PC-3 (cell line): ENCODE results near the gene UBAC1. TPM values are rescaled to one million over a fixed set of nuclear protein-coding genes. Genes with fewer than 3 reads are reported as not detected.

ENCODE experiments used
- ATAC-seq: fragments of 200-7000 bp; cut with Tn5 transposase; 2 replicates; pipeline ENCODE4 v1.9.1; 2020; ENCODE audit warnings: mild to moderate bottlenecking, moderate library complexity
- BruUV-seq: library from RNA; stranded (reverse); fragments of 400-500 nt; replicated peaks from 2 replicates; lab custom pipeline; 2021; lab: Mats Ljungman, UMichigan
- CTCF ChIA-PET: fragments of 300-600 bp; sonication (Branson Sonifier 250); formaldehyde crosslinking; loops from one replicate; lab custom pipeline; 2022; ENCODE audit warnings: antibody characterized with exemption; lab: Charles Lee
- POLR2A ChIA-PET: fragments of 300-600 bp; sonication (Branson Sonifier 250); formaldehyde crosslinking; loops from one replicate; lab custom pipeline; 2022; ENCODE audit warnings: antibody characterized with exemption; ENCODE audit not compliant: unreplicated experiment; lab: Charles Lee
- DNase-seq: peaks from one replicate; pipeline ENCODE4 v3.0.0-alpha.2; 2015
- H2AFZ ChIP-seq: fragments of 300-600 bp; sonication (generic); 2 replicates; pipeline ENCODE4 v1.6.0; 2016; ENCODE audit warnings: antibody characterized with exemption, low read length
- H3F3A ChIP-seq: fragments of 300-600 bp; sonication (generic); one replicate; pipeline ENCODE4 v1.6.0; 2017; ENCODE audit warnings: antibody characterized with exemption, low read length, control low read depth, mild to moderate bottlenecking; ENCODE audit not compliant: unreplicated experiment
- H3K27ac ChIP-seq: fragments of 300-600 bp; sonication (generic); 2 replicates; pipeline ENCODE4 v1.5.1; 2016; ENCODE audit warnings: mild to moderate bottlenecking, low read length
- H3K27me3 ChIP-seq: fragments of 300-600 bp; sonication (generic); 2 replicates; pipeline ENCODE4 v1.6.1; 2016; ENCODE audit warnings: low read length, mixed read lengths
- H3K36me3 ChIP-seq: fragments of 300-600 bp; sonication (generic); 2 replicates; pipeline ENCODE4 v1.6.1; 2016; ENCODE audit warnings: low read depth, mixed run types, low read length, mixed read lengths
- H3K4me1 ChIP-seq: fragments of 300-600 bp; sonication (generic); 2 replicates; pipeline ENCODE4 v1.5.1; 2016; ENCODE audit warnings: low read length; ENCODE audit not compliant: insufficient read depth
- H3K4me2 ChIP-seq: fragments of 300-600 bp; sonication (generic); 2 replicates; pipeline ENCODE4 v1.6.0; 2016; ENCODE audit warnings: low read length
- H3K4me3 ChIP-seq: fragments of 300-600 bp; sonication (generic); 2 replicates; pipeline ENCODE4 v1.5.1; 2016; ENCODE audit warnings: mild to moderate bottlenecking, low read length, mixed read lengths
- H3K79me2 ChIP-seq: fragments of 300-600 bp; sonication (generic); 2 replicates; pipeline ENCODE4 v1.6.1; 2017; ENCODE audit warnings: low read length, mixed read lengths
- H3K9ac ChIP-seq: fragments of 300-600 bp; sonication (generic); 2 replicates; pipeline ENCODE4 v1.6.0; 2016; ENCODE audit warnings: mild to moderate bottlenecking, low read length
- H3K9me2 ChIP-seq: fragments of 300-600 bp; sonication (generic); replicated peaks from 2 replicates; pipeline ENCODE4 v1.6.1; 2016; ENCODE audit warnings: mixed run types, low read length, mixed read lengths
- H3K9me3 ChIP-seq: fragments of 300-600 bp; sonication (generic); 2 replicates; pipeline ENCODE4 v1.6.1; 2016; ENCODE audit warnings: low read length, mixed read lengths
- H4K20me1 ChIP-seq: fragments of 300-600 bp; sonication (generic); 2 replicates; pipeline ENCODE4 v1.6.1; 2016; ENCODE audit warnings: low read length, mixed read lengths
- EZH2 ChIP-seq: fragments of 300-600 bp; sonication (generic); IDR thresholded peaks from one replicate; pipeline ENCODE4 v1.6.1; 2017; ENCODE audit warnings: antibody characterized with exemption, mild to moderate bottlenecking, low read length; ENCODE audit not compliant: unreplicated experiment
- EZH2phosphoT487 ChIP-seq: fragments of 300-600 bp; sonication (generic); IDR thresholded peaks from 2 replicates; pipeline ENCODE4 v1.6.1; 2018; ENCODE audit warnings: mild to moderate bottlenecking, antibody characterized with exemption, low read length, borderline replicate concordance
- intact Hi-C: fragments of 100-400 bp; cut with micrococcal nuclease; formaldehyde crosslinking; loops from 2 replicates; pipeline ENCODE4 v1.9.0; 2023
- total RNA-seq: library from RNA; depleted of rRNA; stranded (reverse); fragments of >200 nt; gene quantifications from 2 replicates; pipeline ENCODE4 v1.2.3, GENCODE V29; 2014
- TF ChIP-seq, protein P1 (sequence below): fragments of 300-600 bp; sonication (generic); conservative IDR thresholded peaks from 2 replicates; pipeline ENCODE4 v1.5.1; 2017; ENCODE audit warnings: antibody characterized with exemption, low read depth, mild to moderate bottlenecking, low read length

The UBAC1 gene
- total RNA-seq, 1 experiment from 2014 or later = 77.3 TPM

DNA sequence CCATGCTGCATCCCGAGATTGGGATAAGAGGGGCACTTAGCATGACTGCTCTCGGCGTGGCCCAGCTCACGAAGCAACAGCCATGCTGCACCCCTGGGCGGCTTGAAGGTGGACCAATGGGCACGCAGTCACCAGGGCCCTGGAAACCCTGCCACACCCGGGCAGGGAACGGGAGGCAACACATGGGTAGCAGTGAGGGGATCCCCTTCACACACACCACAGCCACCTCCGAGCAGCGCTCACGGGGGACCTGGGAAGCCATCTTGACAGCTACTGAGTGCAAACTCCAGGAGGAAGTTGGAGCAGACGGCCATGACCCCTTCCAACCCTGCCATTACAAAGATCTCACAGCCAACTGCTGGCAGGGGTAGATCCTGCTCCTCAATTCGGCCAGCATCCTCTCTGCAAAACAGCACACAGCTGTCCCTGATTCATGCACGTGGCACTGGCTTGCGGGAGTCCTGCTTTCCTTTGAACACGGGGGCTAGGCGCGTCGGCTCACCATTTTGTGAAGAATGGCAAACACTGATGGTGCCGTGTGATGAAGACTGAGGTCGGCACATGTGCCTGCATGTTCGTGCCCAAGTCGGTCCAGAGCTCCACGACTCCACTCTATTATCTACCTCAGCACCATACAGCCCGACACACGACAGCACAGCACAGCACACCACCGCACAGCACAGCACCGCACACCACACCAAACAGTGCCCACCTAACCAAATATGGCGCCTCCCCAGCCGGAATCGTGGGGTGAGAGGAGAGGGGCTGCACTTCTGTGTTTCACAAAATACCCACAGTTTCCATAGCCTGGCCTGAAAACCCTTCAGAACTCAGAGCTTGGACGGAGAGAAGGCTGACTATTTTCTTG, 5.0 kb downstream of the UBAC1 start:
- H3K4me3 ChIP-seq = no peak overlapping the region
- H3F3A ChIP-seq = peaks cover 5% of the 10 kb centered on the region
- no peak overlapping the region for H3K4me2 ChIP-seq
- no peak overlapping the region for H3K27ac ChIP-seq
- no peak overlapping the region for H2AFZ ChIP-seq
- H3K9me2 ChIP-seq = no peaks in the 10 kb centered on the region
- ChIA-PET POLR2A (no interaction called here), CTCF (no interaction called here)
- H3K9ac ChIP-seq = no peak overlapping the region
- peaks cover 7% of the 10 kb centered on the region; the same call in 1 of the 2 replicates for H4K20me1 ChIP-seq
- no peaks in the 10 kb centered on the region; the same call in 1 of the 2 replicates for H3K36me3 ChIP-seq
- intact Hi-C loops = no loop called here
- ATAC-seq (no peak), DNase-seq (no peak)
- no TSS peak for BruUV-seq
- no peaks in the 10 kb centered on the region for H3K9me3 ChIP-seq
- H3K27me3 ChIP-seq = no peaks in the 10 kb centered on the region
- peaks cover 56% of the 10 kb centered on the region for H3K79me2 ChIP-seq
- TF ChIP-seq EZH2 (no peak), EZH2phosphoT487 (no peak)
- TF ChIP-seq, protein P1, sequence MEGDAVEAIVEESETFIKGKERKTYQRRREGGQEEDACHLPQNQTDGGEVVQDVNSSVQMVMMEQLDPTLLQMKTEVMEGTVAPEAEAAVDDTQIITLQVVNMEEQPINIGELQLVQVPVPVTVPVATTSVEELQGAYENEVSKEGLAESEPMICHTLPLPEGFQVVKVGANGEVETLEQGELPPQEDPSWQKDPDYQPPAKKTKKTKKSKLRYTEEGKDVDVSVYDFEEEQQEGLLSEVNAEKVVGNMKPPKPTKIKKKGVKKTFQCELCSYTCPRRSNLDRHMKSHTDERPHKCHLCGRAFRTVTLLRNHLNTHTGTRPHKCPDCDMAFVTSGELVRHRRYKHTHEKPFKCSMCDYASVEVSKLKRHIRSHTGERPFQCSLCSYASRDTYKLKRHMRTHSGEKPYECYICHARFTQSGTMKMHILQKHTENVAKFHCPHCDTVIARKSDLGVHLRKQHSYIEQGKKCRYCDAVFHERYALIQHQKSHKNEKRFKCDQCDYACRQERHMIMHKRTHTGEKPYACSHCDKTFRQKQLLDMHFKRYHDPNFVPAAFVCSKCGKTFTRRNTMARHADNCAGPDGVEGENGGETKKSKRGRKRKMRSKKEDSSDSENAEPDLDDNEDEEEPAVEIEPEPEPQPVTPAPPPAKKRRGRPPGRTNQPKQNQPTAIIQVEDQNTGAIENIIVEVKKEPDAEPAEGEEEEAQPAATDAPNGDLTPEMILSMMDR = no peak
- peaks cover 11% of the 10 kb centered on the region for H3K4me1 ChIP-seq

- DNase-seq (no peak), ATAC-seq (no peak)
- H3K27ac ChIP-seq = peak overlapping the region; percentile 91
- H3K9ac ChIP-seq = no peak overlapping the region
- peaks cover 5% of the 10 kb centered on the region for H3F3A ChIP-seq
- H2AFZ ChIP-seq = no peak overlapping the region
- BruUV-seq = no TSS peak
- no peaks in the 10 kb centered on the region for H3K9me2 ChIP-seq
- H4K20me1 ChIP-seq = no peaks in the 10 kb centered on the region
- peaks cover 11% of the 10 kb centered on the region for H3K4me1 ChIP-seq
- H3K4me2 ChIP-seq = peak overlapping the region; percentile 74
- ChIA-PET POLR2A (no interaction called here), CTCF (no interaction called here)
- no peaks in the 10 kb centered on the region for H3K9me3 ChIP-seq
- H3K4me3 ChIP-seq = no peak overlapping the region
- TF ChIP-seq EZH2phosphoT487 (no peak), EZH2 (no peak)
- TF ChIP-seq, protein P1 = no peak
- no peaks in the 10 kb centered on the region for H3K27me3 ChIP-seq
- H3K36me3 ChIP-seq = no peaks in the 10 kb centered on the region; the same call in 1 of the 2 replicates
- peaks cover 29% of the 10 kb centered on the region for H3K79me2 ChIP-seq
- intact Hi-C loops = loop anchor here (2.0 kb wide), 1 partner anchor 26 kb away; no protein-coding TSS in a partner anchor
Observed at GRCh38 chr9:135952664-135953206, 8.4 kb downstream of the UBAC1 start.
